Measurements from ENCODE around the gene CDC37L1. TPM values are rescaled to one million over a fixed set of nuclear protein-coding genes. Genes with fewer than 3 reads are reported as not detected.

Gene CDC37L1
- total RNA-seq, 1 donor from 2014 or later = 12.3 TPM

DNA sequence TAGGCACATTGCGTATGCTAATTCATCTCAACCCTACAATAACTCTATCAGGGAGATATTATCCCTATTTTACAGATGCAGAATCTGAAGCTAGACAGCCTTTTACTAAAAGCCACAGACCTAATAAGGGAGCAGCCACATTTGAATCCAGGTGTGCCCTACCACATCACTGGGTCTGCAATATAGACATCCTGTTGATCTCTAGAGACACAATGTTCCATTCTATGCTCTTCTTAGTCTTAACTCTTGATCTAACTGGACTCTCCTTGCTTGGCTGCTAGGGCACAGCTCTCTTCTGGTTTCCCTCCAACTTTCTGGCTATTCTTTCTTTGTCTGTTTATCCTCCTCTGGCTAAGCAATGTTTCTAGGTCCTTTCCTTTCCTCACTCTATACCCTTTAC is 11.7 kb upstream of the CDC37L1 start:
- H3K36me3 Mint-ChIP-seq (ENCODE audit: low read depth) = peaks cover 2% of the 10 kb centered on the region
- no peak overlapping the region for H3K27ac Mint-ChIP-seq
- peaks cover 42% of the 10 kb centered on the region for H3K4me1 Mint-ChIP-seq
- DNase-seq (no peak), ATAC-seq (ENCODE audit: low read depth) (no peak)
- TF ChIP-seq, protein P1, sequence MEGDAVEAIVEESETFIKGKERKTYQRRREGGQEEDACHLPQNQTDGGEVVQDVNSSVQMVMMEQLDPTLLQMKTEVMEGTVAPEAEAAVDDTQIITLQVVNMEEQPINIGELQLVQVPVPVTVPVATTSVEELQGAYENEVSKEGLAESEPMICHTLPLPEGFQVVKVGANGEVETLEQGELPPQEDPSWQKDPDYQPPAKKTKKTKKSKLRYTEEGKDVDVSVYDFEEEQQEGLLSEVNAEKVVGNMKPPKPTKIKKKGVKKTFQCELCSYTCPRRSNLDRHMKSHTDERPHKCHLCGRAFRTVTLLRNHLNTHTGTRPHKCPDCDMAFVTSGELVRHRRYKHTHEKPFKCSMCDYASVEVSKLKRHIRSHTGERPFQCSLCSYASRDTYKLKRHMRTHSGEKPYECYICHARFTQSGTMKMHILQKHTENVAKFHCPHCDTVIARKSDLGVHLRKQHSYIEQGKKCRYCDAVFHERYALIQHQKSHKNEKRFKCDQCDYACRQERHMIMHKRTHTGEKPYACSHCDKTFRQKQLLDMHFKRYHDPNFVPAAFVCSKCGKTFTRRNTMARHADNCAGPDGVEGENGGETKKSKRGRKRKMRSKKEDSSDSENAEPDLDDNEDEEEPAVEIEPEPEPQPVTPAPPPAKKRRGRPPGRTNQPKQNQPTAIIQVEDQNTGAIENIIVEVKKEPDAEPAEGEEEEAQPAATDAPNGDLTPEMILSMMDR (IDR thresholded peaks at IDR 0.05) = no peak
- ChIA-PET POLR2A (no interaction called here), CTCF (no interaction called here)
- intact Hi-C loops (cut with micrococcal nuclease) = loop anchor here (10.0 kb wide), 1 partner anchor 203 kb away; no protein-coding TSS in a partner anchor
- no peaks in the 10 kb centered on the region for H3K9me3 Mint-ChIP-seq
- H3K27me3 Mint-ChIP-seq = peaks cover 12% of the 10 kb centered on the region
- no peak overlapping the region for H3K4me3 Mint-ChIP-seq

DNA sequence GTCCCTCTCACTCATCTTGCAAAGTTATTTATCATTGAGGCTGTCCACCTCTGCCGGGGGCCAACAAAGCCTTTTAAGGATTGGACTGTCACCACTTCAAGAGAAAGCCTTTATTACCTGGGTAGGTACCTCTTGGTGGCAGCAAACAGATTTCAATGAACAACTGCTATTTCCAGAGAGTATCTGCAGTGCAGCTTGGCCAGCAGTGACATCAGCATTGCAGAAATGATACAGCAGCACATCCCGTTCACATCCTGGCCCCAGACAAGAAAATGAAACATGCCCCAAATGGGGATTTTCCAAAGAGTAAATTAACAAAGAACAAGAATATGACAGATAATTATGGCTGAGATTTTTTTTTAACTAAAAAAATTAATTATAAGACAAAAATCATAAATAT is 10.8 kb upstream of the CDC37L1 start:
- Mint-ChIP-seq H3K9me3 (no peaks in the 10 kb centered on the region), H3K4me3 (no peak overlapping the region), H3K36me3 (ENCODE audit: low read depth) (no peaks in the 10 kb centered on the region), H3K27ac (no peak overlapping the region), H3K4me1 (peaks cover 33% of the 10 kb centered on the region), H3K27me3 (peaks cover 12% of the 10 kb centered on the region)
- POLR2A ChIA-PET = no interaction called here
- CTCF ChIA-PET = no interaction called here
- TF ChIP-seq, protein P1 (IDR thresholded peaks at IDR 0.05) = no peak
- ATAC-seq (ENCODE audit: low read depth) = no peak
- intact Hi-C loops (cut with micrococcal nuclease) = loop anchor here (10.0 kb wide), 1 partner anchor 204 kb away; no protein-coding TSS in a partner anchor
- DNase-seq = no peak

DNA sequence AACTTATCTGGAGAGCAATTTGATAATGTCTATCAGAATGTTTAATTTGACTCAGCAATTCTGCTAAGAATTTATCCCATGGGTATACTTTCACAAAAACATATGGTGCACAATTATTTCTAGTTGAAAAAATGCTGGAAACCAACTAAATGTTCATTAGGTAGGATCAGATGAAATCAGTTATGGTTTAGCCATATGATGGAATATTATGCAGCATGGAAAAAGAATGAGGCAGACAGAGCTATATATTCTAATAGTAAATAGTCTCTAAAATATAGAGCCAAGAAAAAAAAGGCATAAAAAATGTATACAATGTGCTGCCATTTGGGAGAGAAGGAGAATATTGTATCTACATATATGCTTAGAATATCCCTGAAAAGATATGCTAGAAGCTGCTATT is 9.5 kb upstream of the CDC37L1 start:
- Mint-ChIP-seq H3K9me3 (no peaks in the 10 kb centered on the region), H3K4me3 (no peak overlapping the region), H3K4me1 (peaks cover 20% of the 10 kb centered on the region), H3K36me3 (ENCODE audit: low read depth) (no peaks in the 10 kb centered on the region), H3K27me3 (peaks cover 12% of the 10 kb centered on the region), H3K27ac (no peak overlapping the region)
- intact Hi-C loops (cut with micrococcal nuclease) = loop anchor here (10.0 kb wide), 1 partner anchor 205 kb away; no protein-coding TSS in a partner anchor
- ChIA-PET CTCF (no interaction called here), POLR2A (no interaction called here)
- TF ChIP-seq, protein P1 (IDR thresholded peaks at IDR 0.05) = no peak
- ATAC-seq (ENCODE audit: low read depth) (no peak), DNase-seq (no peak)

- no peak for DNase-seq
- ATAC-seq (ENCODE audit: low read depth) = no peak
- H3K27me3 Mint-ChIP-seq = peaks cover 12% of the 10 kb centered on the region
- H3K36me3 Mint-ChIP-seq (ENCODE audit: low read depth) = no peaks in the 10 kb centered on the region
- POLR2A ChIA-PET = no interaction called here
- no peaks in the 10 kb centered on the region for H3K9me3 Mint-ChIP-seq
- peaks cover 13% of the 10 kb centered on the region for H3K4me1 Mint-ChIP-seq
- intact Hi-C loops (cut with micrococcal nuclease) = no loop called here
- no peak overlapping the region for H3K4me3 Mint-ChIP-seq
- TF ChIP-seq, protein P1 (IDR thresholded peaks at IDR 0.05) = no peak
- no peak overlapping the region for H3K27ac Mint-ChIP-seq
- CTCF ChIA-PET = no interaction called here
Observed at GRCh38 chr9:4670591-4670990, 8.8 kb upstream of the CDC37L1 start.

DNA sequence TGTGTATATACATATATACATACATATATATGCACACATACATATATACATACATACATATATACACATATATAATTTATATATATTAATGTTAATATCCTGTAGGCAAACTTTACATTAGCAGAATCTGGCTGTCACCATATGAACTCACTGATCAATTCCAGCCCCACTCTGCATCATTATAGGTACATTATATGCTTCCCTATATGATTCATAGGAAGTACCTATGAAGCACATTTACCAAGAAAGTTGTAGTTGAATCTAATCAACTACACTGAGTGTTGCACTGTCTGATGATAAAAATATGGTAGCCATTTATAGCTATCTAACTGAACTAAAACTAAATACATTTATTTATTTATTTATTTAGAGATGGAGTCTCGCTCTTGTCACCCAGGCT is 7.6 kb upstream of the CDC37L1 start:
- CTCF ChIA-PET = no interaction called here
- Mint-ChIP-seq H3K36me3 (ENCODE audit: low read depth) (no peaks in the 10 kb centered on the region), H3K9me3 (no peaks in the 10 kb centered on the region), H3K4me1 (peaks cover 2% of the 10 kb centered on the region), H3K27me3 (peaks cover 8% of the 10 kb centered on the region), H3K27ac (no peak overlapping the region), H3K4me3 (no peak overlapping the region)
- DNase-seq (no peak), ATAC-seq (ENCODE audit: low read depth) (no peak)
- TF ChIP-seq, protein P1 (IDR thresholded peaks at IDR 0.05) = no peak
- intact Hi-C loops (cut with micrococcal nuclease) = no loop called here
- POLR2A ChIA-PET = no interaction called here

All from activated B cell treated with CpG ODN at 0.5 μM for 24 hours (primary cell).